ENCODE data around the gene DENR.

- no peak for TF ChIP-seq CTCF (IDR thresholded peaks at IDR 0.05)
- TF ChIP-seq POLR2A (IDR thresholded peaks at IDR 0.05), result no peak
These were observed 5.1 kb upstream of the DENR start for GRCh38 chr12:122747224-122748135.

Data from sigmoid colon (tissue), 3 donors.